Measurements from ENCODE around the gene ARAP3.
A peak's percentile ranks its signal among the peaks of the same experiment; 100 is the strongest.

ARAP3 gene

DNA sequence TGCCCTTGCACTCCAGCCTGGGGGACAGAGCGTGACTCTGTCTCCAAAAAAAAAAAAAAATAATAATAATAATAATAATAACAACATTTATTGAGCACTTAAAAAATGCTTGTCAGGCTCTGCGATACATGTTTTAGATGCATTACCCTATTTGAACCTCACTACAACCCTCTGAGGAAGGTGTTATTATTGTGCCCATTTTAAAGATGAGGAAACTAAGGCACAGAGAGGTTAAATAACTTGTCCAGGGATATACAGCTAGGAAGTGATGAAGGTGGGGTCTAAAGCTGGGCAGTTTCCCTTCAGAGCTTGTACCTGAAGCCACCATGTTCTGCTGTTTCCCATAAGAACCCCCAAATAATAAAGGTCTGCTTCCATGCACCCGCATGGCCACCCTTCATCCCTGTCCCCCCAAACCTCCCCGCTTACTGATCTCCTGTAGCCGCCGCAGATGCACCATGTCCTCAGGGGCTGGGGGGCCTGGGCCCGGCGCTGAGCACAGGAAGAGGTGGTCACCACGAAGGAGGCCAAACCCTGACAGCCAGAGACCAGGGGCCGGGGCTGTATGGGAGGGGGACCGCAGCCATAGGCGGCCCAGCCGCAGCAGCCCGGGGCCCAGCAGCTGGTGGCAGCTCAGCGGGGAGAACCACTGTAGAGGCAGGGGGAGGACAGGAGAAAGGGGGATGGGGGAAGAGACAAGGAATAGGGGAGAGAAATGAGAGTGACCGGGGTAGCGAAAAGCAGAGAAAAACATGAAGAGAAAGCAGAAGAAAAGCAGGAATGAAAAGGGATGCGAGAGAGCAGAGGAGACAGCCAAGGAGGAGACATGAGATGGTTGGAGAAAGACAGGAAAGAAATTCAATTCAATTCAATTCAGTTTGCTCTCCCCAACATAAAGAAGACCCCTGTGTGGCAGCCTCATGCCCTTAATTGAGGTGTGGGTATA lies 15.8 kb downstream of the ARAP3 start:
- no peak for DNase-seq

DNA sequence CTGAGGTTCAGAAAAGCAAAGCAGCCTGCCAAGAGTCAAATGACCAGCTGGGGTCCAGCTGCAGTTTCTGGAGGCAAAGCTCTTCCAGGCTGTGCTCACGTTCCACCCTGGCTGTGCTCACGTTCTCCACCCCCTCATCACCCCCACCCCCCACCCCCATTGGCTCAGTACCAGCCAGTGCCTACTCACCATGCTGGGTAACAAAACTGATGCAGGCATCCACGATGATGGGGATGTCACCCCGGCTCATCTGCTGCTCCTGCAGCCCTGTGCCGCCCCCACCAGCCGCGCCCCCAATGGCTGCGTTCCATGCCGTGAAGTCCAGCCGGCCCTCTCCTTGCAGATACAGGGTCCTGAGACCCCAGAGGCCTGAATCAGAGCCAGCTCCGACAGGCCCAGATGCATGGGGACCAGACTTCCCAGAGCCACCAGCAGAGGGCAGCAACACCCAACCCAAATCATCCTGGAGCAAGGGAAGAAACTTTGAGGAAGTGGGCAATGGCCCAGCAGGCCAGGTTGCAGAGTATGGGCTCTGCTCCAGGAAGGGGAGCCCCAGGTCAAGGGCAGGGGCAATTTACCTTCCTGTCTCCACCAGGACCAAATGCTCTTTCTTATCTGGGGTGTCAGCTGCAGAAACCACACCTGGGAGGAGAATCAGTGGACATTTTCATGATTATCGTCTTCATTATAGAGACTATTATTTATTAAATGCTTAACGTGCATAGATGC lies 17.1 kb downstream of the ARAP3 start:
- DNase-seq, result peak; percentile 67

DNA sequence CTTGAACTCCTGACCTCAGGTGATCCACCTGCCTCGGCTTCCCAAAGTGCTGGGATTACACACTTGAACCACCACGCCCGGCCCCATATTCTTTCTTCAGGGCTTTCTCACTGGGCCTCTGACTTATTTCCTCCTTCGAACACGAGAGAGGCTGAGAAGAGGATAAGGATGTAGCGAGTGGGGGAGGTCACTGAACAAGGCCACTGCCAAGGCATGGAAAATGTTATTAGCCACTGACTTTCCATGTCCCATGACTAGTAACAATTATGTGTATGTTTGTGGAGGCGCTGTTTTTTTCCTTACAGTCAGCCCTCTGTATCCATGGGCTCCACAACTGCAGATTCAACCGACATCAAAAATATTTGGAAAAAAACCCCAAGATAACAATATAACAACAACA lies 18.5 kb downstream of the ARAP3 start:
- DNase-seq, result no peak

DNA sequence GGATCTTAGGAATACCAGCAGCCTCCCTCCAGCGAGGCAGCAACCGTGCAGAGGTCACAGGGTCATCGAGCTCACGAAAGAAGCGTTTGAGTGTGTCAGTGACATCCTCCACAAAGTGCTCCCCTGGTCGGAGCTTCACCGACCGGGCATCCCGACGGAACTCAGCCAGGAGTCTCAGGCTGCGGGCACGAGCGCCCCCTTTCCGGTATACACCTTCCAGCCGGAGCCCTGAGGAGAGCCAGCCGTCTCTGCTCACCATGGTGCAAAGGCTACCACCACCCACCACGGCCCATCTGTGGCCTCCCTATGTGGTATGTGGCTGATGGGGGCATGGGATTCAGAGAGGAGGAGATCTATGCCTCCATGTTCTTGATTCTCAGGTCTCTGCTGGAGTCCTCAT lies 20.0 kb downstream of the ARAP3 start:
- no peak for DNase-seq

DNA sequence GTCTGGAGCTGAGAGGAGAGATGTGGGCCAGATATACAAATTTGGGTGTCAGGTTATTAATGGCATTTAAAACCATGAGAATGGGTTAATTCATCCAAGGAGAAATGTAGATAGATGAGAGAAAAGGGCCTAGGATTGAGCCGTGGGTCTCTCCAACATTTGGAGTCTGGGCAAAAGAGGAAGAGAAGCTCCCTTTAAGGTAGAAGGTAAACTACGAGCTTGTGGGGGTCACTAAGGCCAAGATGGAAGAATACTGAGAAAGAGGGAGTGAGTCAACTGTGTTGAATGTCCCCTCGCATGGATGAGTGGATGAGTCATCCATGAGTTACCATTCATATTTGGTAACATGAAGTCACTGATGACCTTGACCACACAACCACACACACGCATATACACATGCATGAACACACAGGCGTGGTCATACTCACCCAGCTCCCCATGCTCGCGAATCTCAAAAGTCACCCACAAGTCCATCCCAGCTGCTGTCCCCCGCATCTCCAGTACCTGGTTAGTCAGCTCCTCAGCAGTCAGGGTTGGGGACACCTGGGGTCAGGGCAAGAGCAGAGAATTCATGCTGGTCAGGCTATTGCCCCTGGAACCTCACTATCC lies 24.0 kb downstream of the ARAP3 start:
- DNase-seq, result no peak

DNA sequence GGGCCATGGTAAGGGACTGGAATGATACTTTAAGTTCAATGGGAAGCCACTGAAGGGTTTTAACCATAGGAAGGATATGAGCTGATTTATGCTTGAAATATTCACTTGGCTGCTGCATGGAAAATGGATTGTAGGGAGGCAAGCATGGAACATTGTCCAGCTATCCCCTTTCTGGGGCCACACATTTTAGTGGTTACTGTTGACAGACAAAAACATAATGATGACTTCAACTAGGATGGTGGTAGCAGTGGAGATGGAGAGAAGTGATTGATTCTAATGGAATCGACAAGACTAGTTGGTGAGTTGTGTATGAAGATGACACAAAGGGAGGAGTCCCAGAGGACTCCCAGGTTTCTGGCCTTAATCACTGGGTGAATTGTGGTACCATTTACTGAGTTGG lies 24.6 kb downstream of the ARAP3 start:
- no peak for DNase-seq

DNA sequence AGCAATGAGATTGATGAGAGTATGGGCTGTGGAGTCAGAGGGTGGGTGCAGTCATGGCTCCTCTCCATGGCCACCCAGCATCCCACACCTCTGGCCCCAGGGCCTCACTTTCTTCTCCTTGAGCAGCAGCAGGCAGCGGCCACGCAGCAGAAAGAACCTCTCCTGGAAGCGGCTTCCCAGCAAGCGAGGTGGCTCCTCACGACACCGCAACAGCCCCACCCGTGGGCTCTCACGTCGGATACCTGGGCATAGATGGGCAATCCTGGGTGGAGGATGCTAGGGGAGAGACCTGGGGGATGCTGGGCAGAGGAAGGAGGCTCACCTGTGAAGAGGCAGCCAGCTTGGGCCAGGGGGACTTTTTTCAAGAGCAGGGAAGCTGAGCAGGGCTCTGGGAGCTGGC lies 25.6 kb downstream of the ARAP3 start:
- DNase-seq, result no peak

DNA sequence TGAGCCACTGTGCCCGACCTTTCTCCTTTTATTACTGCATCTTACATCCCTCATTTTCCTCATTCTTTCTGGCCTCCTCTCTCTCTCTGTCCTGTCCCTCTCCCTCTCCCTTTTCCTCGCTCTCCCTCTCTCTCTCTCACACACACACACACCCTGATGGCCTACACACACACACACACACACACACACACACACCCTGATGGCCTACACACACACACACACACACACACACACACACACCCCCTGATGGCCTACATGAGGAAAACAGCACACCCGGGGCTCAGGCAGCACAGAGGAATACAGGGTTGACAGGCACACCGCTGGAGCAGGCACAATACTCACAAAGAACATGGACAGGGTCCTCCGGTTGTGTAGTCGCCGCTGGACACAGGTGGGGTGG lies 27.0 kb downstream of the ARAP3 start:
- no peak for DNase-seq

DNA sequence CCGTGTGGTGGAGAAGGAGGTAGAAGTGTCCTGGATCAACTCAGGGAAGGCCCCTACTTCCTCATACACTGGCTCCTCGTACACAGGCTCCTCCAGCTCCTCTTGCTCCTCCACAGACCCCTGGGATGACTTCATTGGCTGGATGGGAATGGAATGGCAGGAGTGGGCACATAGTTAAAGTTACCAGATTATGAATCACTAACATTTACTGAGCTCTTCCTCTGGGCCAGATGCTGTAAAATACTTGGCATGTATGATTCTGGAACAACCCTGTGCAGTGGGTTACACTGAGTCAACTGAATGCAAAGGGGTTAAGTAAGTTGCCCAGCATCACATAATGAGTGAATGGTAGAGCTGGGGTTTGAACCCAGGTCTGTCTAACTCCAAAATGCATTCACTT lies 27.7 kb downstream of the ARAP3 start:
- no peak for DNase-seq

DNA sequence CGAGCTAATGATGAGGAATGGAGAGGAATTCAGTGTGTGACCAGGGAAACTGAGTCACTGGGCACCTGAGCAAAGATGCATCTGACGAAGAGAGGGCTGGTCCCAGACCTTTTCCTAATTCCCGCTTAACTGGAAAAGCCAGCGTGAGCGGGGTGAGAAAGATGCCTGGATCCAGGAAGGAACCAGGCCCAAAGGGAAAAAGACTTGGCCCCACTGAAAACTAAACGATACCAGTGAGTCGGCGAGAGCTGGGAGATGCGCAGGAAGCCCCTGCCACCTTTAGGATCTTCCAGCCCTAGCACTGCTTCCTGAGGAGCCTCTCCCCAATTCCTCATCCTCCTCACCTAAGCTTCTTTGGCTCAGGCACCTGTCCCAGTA lies 30.3 kb downstream of the ARAP3 start:
- DNase-seq, result no peak

DNA sequence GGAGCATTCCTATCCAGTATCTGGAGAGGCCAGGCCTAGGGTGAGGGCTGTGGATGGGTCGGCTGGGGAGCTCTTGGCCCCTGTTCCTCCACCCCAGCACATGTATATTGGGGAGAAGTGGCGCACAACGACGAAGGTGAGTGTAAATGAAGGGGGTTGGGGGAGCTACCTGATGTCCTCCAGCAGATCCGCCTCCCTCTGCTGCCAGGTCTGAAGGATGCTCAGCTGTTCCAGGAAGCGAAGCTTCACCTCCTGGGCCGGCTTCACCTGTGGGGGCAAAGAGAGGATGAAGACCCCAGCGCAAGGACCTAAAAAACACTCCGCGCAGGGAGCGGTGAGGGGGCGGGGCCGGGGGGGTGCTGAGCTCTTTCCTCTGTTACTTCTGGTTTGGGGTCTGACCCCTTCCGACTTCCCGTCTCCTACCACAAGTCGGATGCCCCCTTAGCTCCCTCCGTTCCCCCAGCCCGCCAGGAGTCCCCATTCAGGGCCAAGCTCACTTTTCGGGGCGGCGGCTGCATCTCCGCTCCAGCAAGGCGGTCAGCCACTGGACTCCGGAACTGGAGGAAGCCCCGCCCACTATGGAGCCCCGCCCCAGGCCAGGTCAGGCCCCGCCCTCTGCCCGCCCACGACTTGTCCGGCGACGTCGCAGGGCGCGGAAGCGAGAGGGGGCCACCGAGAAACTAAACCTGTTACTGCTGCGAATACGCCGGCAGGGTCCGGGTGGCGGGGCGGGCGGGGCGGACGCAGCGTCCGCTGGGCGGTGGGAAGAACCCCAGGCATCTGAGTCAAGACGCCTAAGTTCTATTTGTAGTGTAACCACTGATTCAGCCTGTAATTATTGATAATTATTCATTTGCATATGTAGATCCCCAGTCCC lies 30.9 kb downstream of the ARAP3 start, which contains the start of gene FCHSD1:
TSS of gene FCHSD1 (minus strand) at position 568 of the 877 bp plus-strand sequence. CDS start at position 518, 50 bp downstream.
- DNase-seq, result peak; percentile 68

DNA sequence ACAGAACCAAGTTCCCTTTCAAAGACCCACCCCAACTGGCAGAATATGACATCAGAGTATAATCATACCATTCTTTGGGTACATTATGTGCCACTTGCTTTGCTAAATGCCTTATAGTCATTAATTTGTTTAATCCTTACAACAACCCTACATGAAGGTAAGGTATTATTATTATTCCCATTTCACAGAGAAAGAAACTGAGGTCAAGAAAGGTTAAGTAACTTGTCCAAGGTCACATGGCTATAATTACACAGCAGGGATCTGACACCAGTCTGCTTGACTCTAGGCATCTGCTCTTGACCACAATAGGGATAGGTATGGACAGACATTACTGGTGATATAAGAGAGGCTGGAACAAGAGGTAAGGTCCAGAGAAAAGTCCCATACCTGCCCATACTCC lies 32.1 kb downstream of the ARAP3 start:
- no peak for DNase-seq

DNA sequence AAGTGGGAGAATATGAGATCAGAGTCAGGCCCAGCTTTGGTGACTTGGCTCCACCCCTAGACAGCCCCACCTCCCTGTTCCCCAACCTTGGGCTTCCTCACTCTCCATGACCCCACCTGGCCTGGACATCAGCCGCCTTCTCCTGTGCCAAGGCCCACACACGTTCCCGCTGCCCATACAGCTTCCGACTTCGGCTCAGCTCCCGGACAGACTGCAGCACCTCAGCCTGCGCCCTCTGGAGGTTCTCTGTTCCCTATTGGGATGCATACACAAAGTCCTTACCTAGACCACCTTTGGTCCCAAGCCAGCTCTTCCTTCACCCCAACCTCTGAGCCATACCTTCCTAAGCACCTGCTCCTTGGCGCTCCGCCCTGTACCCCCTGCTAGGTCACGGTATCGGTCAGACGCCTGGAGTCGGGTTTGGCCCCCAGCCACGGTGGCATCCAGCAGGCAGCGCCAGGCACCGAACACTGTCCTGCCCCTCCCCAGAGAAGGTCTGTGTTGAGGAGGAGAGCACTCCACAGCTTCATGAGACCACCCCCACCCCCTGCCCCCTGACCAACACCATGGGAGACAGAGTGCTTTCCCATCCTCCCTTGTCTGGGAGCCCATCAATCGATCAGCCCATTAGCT lies 32.9 kb downstream of the ARAP3 start:
- DNase-seq, result no peak

DNA sequence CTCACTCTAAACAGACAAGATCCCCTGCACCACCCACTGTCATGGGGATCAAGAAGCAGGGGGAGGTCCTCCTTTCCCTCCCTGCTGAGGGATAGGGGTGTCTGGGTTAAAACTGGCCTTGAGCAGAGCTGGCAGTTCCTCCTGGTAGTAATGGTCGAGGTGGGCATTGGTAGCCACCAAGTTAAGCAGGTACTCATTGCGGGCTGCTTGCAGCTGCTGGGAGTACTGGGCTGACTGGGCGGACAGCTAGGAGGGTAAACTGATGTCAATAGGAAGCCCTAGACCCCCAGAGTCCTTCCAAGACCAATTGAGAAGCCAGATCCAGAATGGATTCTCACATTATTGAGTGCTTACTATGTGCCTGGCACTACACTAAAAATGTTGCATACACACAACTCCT lies 34.2 kb downstream of the ARAP3 start:
- DNase-seq, result no peak

DNA sequence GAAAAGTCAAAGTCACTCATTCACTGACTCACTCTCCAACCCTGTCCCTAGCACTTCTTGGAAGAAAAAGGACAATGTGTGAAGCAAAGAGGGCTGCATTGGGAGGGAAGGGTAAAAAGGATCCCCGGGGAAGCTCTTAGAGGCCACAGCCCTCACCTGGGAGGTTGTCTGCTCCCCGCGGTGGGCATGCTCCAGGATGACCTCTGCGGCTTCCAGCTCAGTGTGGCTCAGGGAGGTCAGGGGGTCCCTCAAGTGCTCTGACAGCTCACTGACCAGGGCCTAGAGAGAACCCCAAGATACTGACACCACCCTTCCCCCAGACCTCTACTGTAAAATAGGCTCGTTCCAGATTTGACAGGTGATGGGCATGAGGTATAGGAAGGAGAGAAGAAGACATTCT lies 34.8 kb downstream of the ARAP3 start:
- no peak for DNase-seq

DNA sequence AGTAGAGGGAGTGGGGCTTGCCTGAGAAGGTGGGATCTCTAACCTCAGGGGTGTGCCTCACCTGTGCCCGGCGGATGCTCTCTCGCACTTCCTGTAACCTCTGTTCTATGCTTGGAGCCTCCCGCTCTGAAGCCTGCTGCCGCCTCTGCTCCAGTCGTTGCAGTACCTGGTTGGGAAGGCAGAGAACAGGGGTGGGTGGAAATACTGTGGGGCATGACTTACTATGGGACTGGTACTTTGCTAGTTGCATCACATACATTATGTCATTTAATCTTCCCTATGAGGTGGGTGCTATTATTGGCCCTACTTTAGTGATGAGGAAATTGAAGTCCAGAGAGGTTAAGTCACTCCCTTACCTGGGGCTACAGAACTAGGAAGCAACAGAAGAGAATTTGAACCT lies 36.0 kb downstream of the ARAP3 start:
- DNase-seq, result no peak

DNA sequence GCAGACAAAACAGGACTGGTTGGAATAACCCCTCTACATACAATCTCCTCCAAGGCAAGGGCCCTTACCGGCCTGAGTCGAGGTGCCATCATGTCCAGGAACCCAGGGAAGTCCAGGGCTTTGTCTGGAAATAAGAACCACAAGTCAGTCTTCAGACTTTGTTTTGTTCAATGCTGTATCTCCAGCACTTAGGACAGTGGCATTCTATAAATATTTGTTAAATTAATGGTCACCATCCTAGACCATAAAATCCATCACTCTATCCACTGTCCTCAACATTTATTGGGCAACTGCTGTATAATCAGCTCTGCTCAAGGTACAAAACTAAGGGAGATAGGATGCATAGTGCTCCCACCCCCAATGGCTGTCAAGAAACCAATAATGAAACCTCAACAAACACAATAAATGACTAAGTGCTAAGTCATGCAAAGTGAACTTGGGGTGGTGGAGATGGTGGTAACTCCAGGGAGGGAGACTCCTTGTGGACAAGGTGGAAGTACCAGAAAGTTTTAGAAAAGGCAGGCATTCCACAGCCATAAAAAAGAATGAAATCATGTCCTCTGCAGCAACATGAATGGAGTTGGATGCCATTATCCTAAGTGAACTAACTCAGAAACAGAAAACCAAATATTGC lies 40.3 kb downstream of the ARAP3 start:
- no peak for DNase-seq

DNA sequence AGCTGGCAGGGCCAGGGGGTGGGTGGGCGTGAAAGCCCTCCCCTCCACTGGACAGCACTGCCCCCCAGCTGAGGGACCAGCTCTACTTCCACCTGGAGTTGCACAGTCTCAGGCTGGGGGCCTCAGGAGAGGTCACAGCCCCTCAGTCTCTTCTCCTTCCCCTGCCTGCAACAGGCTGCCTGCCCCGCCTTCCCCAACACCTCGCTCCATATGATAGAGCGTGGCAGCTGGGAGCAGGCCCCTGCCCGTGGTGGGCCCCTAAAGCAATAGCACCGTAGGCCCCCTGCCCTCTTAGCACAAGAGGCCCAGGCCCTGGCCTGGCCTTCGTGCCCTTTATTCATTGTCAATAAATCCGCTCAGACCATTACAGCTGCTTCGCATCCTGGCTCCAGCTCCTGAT lies 41.3 kb downstream of the ARAP3 start:
- no peak for DNase-seq

DNA sequence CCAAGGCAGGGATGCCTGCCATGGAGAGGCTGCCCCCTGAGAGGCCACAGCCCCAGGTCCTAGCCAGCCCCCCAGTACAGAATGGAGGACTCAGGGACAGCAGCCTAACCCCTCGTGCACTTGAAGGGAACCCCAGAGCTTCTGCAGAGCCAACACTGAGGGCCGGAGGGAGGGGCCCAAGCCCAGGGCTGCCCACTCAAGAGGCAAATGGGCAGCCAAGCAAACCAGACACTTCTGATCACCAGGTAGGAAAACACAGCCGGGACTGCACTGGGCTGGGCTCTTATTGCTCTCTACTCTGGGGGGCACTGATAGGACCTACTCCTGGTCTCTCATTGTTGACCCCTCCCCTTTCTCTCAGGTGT lies 42.0 kb downstream of the ARAP3 start:
- DNase-seq, result no peak

DNA sequence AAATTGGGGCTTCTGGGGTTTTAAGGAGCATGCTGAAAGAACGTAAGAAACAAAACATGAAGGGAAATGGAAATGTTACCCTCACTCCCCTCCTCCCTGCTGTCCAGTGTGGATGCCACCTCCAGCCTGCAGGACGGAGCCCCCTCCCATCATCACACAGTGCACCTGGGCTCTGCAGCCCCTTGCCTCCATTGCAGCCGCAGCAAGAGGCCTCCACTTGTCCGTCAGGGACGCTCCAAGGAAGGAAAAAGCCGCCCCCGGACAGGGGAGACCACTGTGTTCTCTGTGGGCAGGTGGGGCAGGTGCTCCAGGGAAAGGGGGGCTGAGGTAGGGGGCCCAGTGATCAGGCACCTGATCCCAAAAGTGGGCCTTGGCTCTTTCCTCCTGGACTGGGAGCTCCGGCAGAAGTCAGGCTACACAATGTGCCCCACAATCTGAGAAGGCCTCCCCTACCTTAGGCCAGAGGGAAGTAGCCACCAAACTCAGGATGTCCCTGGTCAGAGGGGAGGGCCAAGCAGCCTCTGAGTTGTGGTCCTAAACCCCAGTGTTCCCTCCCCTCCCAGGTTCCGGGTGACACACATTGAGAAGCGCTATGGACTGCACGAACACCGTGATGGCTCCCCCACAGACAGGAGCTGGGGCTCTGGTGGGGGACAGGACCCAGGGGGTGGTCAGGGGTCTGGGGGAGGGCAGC lies 42.5 kb downstream of the ARAP3 start:
- no peak for DNase-seq

DNA sequence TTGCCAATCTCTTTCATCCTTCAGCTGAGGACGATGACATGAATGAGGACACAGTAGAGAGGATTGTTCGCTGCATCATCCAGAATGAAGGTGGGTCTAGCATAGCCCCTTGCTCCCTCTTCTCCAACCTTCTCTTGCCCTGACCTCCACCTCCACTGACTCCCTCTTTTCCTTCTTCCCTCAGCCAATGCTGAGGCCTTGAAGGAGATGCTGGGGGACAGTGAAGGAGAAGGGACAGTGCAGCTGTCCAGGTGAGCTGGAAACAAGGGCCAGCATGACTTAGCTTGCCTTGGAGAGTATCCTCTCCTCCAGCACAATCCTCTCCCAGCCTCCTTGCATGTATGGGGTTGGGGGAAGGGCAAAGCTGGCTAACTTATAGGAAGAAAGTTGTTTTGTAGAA lies 43.3 kb downstream of the ARAP3 start:
- no peak for DNase-seq
